Measurements from ENCODE around the gene BPIFB4.

GRCh38 chr20:33119725-33120720, 40.6 kb downstream of the BPIFB4 start:
- TF ChIP-seq, protein P1, sequence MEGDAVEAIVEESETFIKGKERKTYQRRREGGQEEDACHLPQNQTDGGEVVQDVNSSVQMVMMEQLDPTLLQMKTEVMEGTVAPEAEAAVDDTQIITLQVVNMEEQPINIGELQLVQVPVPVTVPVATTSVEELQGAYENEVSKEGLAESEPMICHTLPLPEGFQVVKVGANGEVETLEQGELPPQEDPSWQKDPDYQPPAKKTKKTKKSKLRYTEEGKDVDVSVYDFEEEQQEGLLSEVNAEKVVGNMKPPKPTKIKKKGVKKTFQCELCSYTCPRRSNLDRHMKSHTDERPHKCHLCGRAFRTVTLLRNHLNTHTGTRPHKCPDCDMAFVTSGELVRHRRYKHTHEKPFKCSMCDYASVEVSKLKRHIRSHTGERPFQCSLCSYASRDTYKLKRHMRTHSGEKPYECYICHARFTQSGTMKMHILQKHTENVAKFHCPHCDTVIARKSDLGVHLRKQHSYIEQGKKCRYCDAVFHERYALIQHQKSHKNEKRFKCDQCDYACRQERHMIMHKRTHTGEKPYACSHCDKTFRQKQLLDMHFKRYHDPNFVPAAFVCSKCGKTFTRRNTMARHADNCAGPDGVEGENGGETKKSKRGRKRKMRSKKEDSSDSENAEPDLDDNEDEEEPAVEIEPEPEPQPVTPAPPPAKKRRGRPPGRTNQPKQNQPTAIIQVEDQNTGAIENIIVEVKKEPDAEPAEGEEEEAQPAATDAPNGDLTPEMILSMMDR (IDR thresholded peaks at IDR 0.05; ENCODE audit: insufficient read depth, low read depth, low read length) = no peak
- TF ChIP-seq EZH2 (IDR thresholded peaks at IDR 0.05; ENCODE audit: insufficient read depth, low read length) = no peak
